Measurements from ENCODE around the gene PRRX2.

Gene PRRX2

GRCh38 chr9:129710169-129710453 is 44.7 kb downstream of the PRRX2 start:
- H3K27ac ChIP-seq, result no peak overlapping the region
- TF ChIP-seq CTCF (conservative IDR thresholded peaks at IDR 0.05) (no peak), ZFX (IDR thresholded peaks at IDR 0.05) (no peak)

DNA sequence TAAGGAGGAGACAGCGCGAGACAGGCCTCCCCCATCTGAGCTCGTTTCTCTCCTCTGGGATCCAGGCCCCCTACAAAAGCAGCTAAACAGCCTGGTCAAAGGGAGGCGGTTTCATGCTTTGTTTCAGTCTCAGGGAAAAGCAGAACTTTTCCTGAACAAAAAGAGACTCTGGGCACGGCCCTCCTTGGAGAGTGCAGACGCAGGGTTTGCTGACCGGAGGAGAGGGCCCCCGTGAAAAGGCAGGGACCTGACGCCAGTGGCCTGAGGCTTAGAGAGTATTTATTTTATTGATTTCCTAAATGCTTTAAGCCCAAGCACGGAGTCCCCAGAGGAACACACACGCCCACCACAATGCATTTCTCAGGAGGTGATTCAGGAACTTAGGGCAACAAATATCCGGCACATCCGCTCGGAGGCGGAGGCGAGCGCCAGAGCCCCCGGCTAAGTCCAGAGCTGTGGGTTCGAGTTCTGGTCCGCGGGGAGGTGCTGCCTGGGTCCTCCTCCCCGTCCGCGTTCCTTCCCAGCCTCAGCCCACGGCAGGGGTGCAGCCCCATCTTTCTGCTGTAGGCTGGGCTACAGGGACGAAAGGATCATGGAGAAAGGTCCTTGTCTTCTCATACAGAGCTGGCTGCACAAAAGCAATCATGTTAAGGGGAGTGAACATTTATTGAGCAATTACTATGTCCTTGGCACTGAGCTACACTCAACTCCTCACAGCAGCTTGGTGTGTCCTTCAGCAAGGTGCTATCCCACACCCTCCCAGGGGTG is 47.4 kb downstream of the PRRX2 start:
- H3K27ac ChIP-seq, result no peak overlapping the region
- TF ChIP-seq ZFX (IDR thresholded peaks at IDR 0.05) (no peak), CTCF (conservative IDR thresholded peaks at IDR 0.05) (no peak)

- H3K27ac ChIP-seq, result no peak overlapping the region
- no peak for TF ChIP-seq CTCF (conservative IDR thresholded peaks at IDR 0.05)
- no peak for TF ChIP-seq ZFX (IDR thresholded peaks at IDR 0.05)
Measured at GRCh38 chr9:129713402-129713679, 47.9 kb downstream of the PRRX2 start.

GRCh38 chr9:129714511-129715061 is 49.1 kb downstream of the PRRX2 start:
- no peak overlapping the region for H3K27ac ChIP-seq
- TF ChIP-seq CTCF (conservative IDR thresholded peaks at IDR 0.05), result no peak

- TF ChIP-seq CTCF (conservative IDR thresholded peaks at IDR 0.05), result no peak
- no peak for TF ChIP-seq ZFX (IDR thresholded peaks at IDR 0.05)
- H3K27ac ChIP-seq, result no peak overlapping the region
Measured at GRCh38 chr9:129716091-129716490, 50.6 kb downstream of the PRRX2 start.

DNA sequence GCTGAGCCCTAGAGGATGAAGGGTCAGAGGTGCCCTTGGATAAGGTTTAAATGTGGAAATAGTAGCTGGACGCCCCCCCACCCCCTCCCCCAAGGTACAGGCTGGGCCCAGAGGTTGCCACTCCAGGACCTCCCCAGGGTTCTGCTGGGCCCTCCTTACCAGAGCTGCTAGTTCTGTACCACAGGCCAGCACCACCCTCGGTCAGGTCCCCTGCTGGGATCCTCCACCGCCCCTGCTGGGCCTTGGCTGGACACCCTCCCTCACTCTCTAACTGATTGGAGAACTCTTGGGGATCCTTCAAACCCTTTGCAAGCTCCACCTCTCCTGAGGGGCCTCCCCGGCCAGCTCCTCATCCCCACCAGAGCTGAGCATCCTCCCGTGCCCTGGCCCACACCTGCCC is 52.5 kb downstream of the PRRX2 start:
- TF ChIP-seq ZFX (IDR thresholded peaks at IDR 0.05) (no peak), CTCF (conservative IDR thresholded peaks at IDR 0.05) (no peak)
- no peak overlapping the region for H3K27ac ChIP-seq

- TF ChIP-seq CTCF (conservative IDR thresholded peaks at IDR 0.05) (no peak), ZFX (IDR thresholded peaks at IDR 0.05) (no peak)
- H3K27ac ChIP-seq, result no peak overlapping the region
Measured at GRCh38 chr9:129718647-129719046, 53.2 kb downstream of the PRRX2 start.
